ENCODE data around the gene CLEC16A. TPM values are rescaled to one million over a fixed set of nuclear protein-coding genes. Genes with fewer than 3 reads are reported as not detected.
A peak's percentile ranks its signal among the peaks of the same experiment; 100 is the strongest.

Gene CLEC16A
- total and polyA plus RNA-seq, 9 of the 15 experiments (the other 6 are each of a cell fraction or from before 2014, with no cell fraction given) = 1.00 to 22.3 (median 10.0) TPM

DNA sequence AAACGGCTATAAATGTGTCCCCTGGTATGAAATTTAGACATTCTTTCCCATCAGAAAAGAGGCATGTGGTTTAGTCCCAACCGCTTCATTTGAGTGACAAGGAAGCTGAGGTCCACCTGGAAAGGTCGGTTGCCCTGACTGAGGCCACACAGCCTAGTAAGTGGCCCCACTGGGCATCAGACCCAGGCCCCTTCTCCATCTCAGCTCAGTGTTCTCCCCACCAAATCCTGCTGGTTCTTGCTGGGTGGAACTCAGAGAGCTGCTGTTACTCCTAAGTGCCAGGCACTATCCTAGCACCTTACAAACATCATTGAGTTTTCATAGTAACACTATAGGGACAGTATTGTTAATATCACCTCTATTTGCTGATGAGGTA, 158.1 kb downstream of the CLEC16A start:
- Histone ChIP-seq H3K27me3 (ENCODE audit: control insufficient read depth in 2 of 2, insufficient read depth in 2 of 2, low read length in 2 of 2) (no peaks in the 10 kb centered on the region), H3K36me3 (ENCODE audit: control insufficient read depth, insufficient read depth, low read length) (peaks cover 10% of the 10 kb centered on the region; the same call in 1 of the 3 replicates), H3K4me3 (no peak overlapping the region), H3K9ac (ENCODE audit: insufficient read depth in 1 of 2, low read depth in 2 of 2, low read length in 2 of 2) (peak overlapping the region in 1 of 2 experiments; percentile 28; a peak in 1 of 4 replicates), H3K79me2 (ENCODE audit: control insufficient read depth, insufficient read depth, low read length) (no peaks in the 10 kb centered on the region), H2AFZ (ENCODE audit: low read depth, low read length) (no peak overlapping the region; the same call in 1 of the 2 replicates), H3K4me2 (ENCODE audit: insufficient read depth, low read length) (peak overlapping the region; percentile 14; the same call in 1 of the 2 replicates), H3K9me3 (replicated peaks; ENCODE audit: control insufficient read depth, insufficient read depth, low read depth, low read length) (no peaks in the 10 kb centered on the region), H3K27ac (ENCODE audit: extremely low read depth, low read depth, low read length) (peak overlapping the region; percentile 15; the same call in 1 of the 3 replicates), H4K20me1 (replicated peaks; ENCODE audit: control insufficient read depth, insufficient read depth, low read length) (0 out of 2 replicates have a peak, but pooled peaks cover 7% of the 10 kb centered on the region), H3K4me1 (replicated peaks in 1 of 2; ENCODE audit: control insufficient read depth in 2 of 2, insufficient read depth in 2 of 2, low read length in 2 of 2) (peaks cover 63 to 64% of the 10 kb centered on the region in 2 experiments), H3K9me1 (ENCODE audit: control insufficient read depth, insufficient read depth, low read length) (peaks cover 4% of the 10 kb centered on the region)
- 16% methylated on average over 3 of the region's 3 CpGs for WGBS (ENCODE audit: insufficient coverage, low coverage, missing lambda C conversion rate)
- intact Hi-C loops (cut with micrococcal nuclease) (no loop called here), in situ Hi-C loops (cut with MboI) (loop anchor here (10.0 kb wide), 1 partner anchor 242 kb away; the partner anchor contains the start of gene RMI2)
- ChIA-PET CTCF (ENCODE audit: low intra/inter-chr PET ratio) (interaction anchor here (0.8 to 2.1 kb wide), 2 partner anchors 130 to 153 kb away, joined by 3 to 9 read pairs; partner anchors contain the start of gene SOCS1), POLR2A (interaction anchor here (0.9 to 3.7 kb wide), 4 partner anchors 8 to 153 kb away, joined by 3 to 36 read pairs (median 4); partner anchors contain the start of gene SOCS1)
- DNase-seq (ENCODE audit: extremely low read depth in 1 of 4, low spot score in 3 of 4) (no peak), FAIRE-seq (no peak), ATAC-seq (no peak)
- no TSS peak for BruUV-seq (replicated peaks)
- peak; percentile 32 for TF ChIP-seq BRD9 (IDR thresholded peaks at IDR 0.05; ENCODE audit: low read depth, partially characterized antibody)
- TF ChIP-seq, protein P1, sequence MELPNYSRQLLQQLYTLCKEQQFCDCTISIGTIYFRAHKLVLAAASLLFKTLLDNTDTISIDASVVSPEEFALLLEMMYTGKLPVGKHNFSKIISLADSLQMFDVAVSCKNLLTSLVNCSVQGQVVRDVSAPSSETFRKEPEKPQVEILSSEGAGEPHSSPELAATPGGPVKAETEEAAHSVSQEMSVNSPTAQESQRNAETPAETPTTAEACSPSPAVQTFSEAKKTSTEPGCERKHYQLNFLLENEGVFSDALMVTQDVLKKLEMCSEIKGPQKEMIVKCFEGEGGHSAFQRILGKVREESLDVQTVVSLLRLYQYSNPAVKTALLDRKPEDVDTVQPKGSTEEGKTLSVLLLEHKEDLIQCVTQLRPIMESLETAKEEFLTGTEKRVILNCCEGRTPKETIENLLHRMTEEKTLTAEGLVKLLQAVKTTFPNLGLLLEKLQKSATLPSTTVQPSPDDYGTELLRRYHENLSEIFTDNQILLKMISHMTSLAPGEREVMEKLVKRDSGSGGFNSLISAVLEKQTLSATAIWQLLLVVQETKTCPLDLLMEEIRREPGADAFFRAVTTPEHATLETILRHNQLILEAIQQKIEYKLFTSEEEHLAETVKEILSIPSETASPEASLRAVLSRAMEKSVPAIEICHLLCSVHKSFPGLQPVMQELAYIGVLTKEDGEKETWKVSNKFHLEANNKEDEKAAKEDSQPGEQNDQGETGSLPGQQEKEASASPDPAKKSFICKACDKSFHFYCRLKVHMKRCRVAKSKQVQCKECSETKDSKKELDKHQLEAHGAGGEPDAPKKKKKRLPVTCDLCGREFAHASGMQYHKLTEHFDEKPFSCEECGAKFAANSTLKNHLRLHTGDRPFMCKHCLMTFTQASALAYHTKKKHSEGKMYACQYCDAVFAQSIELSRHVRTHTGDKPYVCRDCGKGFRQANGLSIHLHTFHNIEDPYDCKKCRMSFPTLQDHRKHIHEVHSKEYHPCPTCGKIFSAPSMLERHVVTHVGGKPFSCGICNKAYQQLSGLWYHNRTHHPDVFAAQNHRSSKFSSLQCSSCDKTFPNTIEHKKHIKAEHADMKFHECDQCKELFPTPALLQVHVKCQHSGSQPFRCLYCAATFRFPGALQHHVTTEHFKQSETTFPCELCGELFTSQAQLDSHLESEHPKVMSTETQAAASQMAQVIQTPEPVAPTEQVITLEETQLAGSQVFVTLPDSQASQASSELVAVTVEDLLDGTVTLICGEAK (IDR thresholded peaks at IDR 0.05) = peak; percentile 25; the same call in 1 of the 2 replicates
- TF ChIP-seq, protein P1 (CRISPR knock-in tag; IDR thresholded peaks at IDR 0.05) = no peak
- TF ChIP-seq CHD2 (IDR thresholded peaks at IDR 0.05; ENCODE audit: low read depth, low read length) = no peak
- TF ChIP-seq WHSC1 (IDR thresholded peaks at IDR 0.05; ENCODE audit: low read length) = peak; percentile 26
- no peak for TF ChIP-seq SAP30 (IDR thresholded peaks at IDR 0.05; ENCODE audit: borderline replicate concordance, insufficient read depth, low read depth, low read length, poor library complexity, severe bottlenecking)
- TF ChIP-seq KDM5B (IDR thresholded peaks at IDR 0.05; ENCODE audit: insufficient replicate concordance, low read depth, low read length) = peak; percentile 35
- TF ChIP-seq ESRRA (IDR thresholded peaks at IDR 0.05; ENCODE audit: borderline replicate concordance, low read depth) = 0 out of 2 replicates have a peak, but pooled peaks have one; percentile 6
- TF ChIP-seq, protein P2, sequence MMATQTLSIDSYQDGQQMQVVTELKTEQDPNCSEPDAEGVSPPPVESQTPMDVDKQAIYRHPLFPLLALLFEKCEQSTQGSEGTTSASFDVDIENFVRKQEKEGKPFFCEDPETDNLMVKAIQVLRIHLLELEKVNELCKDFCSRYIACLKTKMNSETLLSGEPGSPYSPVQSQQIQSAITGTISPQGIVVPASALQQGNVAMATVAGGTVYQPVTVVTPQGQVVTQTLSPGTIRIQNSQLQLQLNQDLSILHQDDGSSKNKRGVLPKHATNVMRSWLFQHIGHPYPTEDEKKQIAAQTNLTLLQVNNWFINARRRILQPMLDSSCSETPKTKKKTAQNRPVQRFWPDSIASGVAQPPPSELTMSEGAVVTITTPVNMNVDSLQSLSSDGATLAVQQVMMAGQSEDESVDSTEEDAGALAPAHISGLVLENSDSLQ (IDR thresholded peaks at IDR 0.05) = peak; percentile 72

Measured in K562 (cell line).